Upper lobe of left lung (tissue), 6 donors: Measurements from ENCODE around the gene RAMP3. TPM values are rescaled to one million over a fixed set of nuclear protein-coding genes. Genes with fewer than 3 reads are reported as not detected.
A peak's percentile ranks its signal among the peaks of the same experiment; 100 is the strongest.

Experiments used
- ATAC-seq, 2 donors: fragments of 200-7000 bp; cut with Tn5 transposase; one replicate each; pipeline ENCODE4 v1.9.1; 2022; ENCODE audit warnings: mild to moderate bottlenecking in 2 of 2, moderate library complexity in 2 of 2; ENCODE audit not compliant: low FRiP score in 2 of 2
- DNase-seq, 2 donors: peaks; one replicate each; pipeline ENCODE4 v3.0.0-alpha.2; 2019 to 2020
- H3K27ac ChIP-seq, 4 donors: fragments of 200-600 bp; sonication (generic); one replicate each; pipeline ENCODE4 v1.5.1; 2016 to 2019
- H3K27me3 ChIP-seq, 4 donors: fragments of 200-600 bp; sonication (generic); one replicate each; pipeline ENCODE4 v1.5.1; 2017 to 2019
- H3K36me3 ChIP-seq, 4 donors: fragments of 200-600 bp; sonication (generic); one replicate each; pipeline ENCODE4 v1.5.1; 2016 to 2019
- H3K4me1 ChIP-seq, 4 donors: fragments of 200-600 bp; sonication (generic); one replicate each; pipeline ENCODE4 v1.5.1; 2018 to 2019
- H3K4me3 ChIP-seq, 4 donors: fragments of 200-600 bp; sonication (generic); one replicate each; pipeline ENCODE4 v1.5.1; 2017 to 2019; ENCODE audit warnings: mild to moderate bottlenecking in 2 of 4, moderate library complexity in 1 of 4
- H3K9me3 ChIP-seq, 4 donors: fragments of 200-600 bp; sonication (generic); one replicate each; pipeline ENCODE4 v1.5.1; 2018 to 2019
- CTCF ChIP-seq, 6 experiments: fragments of 450-650 bp in 4 of 6; fragments of 200-600 bp in 2 of 6; sonication (generic) in 2 of 6; IDR thresholded peaks; one replicate each; pipeline ENCODE4 v1.5.1; 2016 to 2019; ENCODE audit warnings: antibody characterized with exemption in 6 of 6
- EP300 ChIP-seq, 4 donors: sonication (generic); formaldehyde crosslinking; IDR thresholded peaks; one replicate each; pipeline ENCODE4 v1.5.1; 2017; ENCODE audit warnings: antibody characterized with exemption in 4 of 4, control low read depth in 2 of 4
- POLR2A ChIP-seq, 4 donors: fragments of 450-650 bp; IDR thresholded peaks; one replicate each; pipeline ENCODE4 v1.5.1; 2016 to 2017; ENCODE audit warnings: antibody characterized with exemption in 4 of 4, mild to moderate bottlenecking in 2 of 4
- POLR2AphosphoS5 ChIP-seq, 2 donors: sonication (generic); formaldehyde crosslinking; IDR thresholded peaks; one replicate each; pipeline ENCODE4 v1.5.1; 2017; ENCODE audit warnings: antibody characterized with exemption in 2 of 2
- WGBS, 2 donors: methylation state at CpG; one replicate each; pipeline ENCODE4 v1.1.5; 2017 to 2018; 5-methylcytosine and 5-hydroxymethylcytosine counted together
- total RNA-seq, 6 donors: library from RNA; depleted of rRNA in 4 of 6; stranded (reverse); fragments of >200 nt in 4 of 6; gene quantifications; one replicate each; pipeline versions ENCODE4 v1.1.0 to v1.2.1, GENCODE V29; 2016 to 2021
- donor health status: DM: no; HTN: no; CAD: no; lungs with moderate emphysema.
- donor health status: DM: no; HTN: yes; CAD: no; lungs with severe emphysema.

RAMP3 gene
- total RNA-seq, 6 donors from 2014 or later = 33.5 to 306 (median 88.1) TPM

- 72 to 78% methylated on average over 10 of the region's 10 CpGs for WGBS, 2 donors
- TF ChIP-seq POLR2A (IDR thresholded peaks at IDR 0.05) = no peak
- TF ChIP-seq POLR2AphosphoS5 (IDR thresholded peaks at IDR 0.05) = no peak
- TF ChIP-seq EP300 (IDR thresholded peaks at IDR 0.05) = no peak
- TF ChIP-seq CTCF (IDR thresholded peaks at IDR 0.05) = no peak
Measured at GRCh38 chr7:45138433-45139267, 18.9 kb upstream of the RAMP3 start.

GRCh38 chr7:45140827-45141226, 16.8 kb upstream of the RAMP3 start:
- Histone ChIP-seq H3K27ac (no peak overlapping the region), H3K27me3 (no peaks in the 10 kb centered on the region), H3K4me3 (no peak overlapping the region), H3K4me1 (no peaks in the 10 kb centered on the region), H3K36me3 (no peaks in the 10 kb centered on the region), H3K9me3 (no peaks in the 10 kb centered on the region)
- no peak for ATAC-seq
- DNase-seq = no peak
- TF ChIP-seq EP300 (IDR thresholded peaks at IDR 0.05) (no peak), CTCF (IDR thresholded peaks at IDR 0.05) (no peak), POLR2A (IDR thresholded peaks at IDR 0.05) (no peak), POLR2AphosphoS5 (IDR thresholded peaks at IDR 0.05) (no peak)
- 68 to 70% methylated on average over 4 of the region's 4 CpGs for WGBS, 2 donors

More at GRCh38 chr7:45138433-45139267, 18.9 kb upstream of the RAMP3 start:
- Histone ChIP-seq H3K27ac (no peak overlapping the region), H3K4me1 (no peaks in the 10 kb centered on the region), H3K36me3 (no peaks in the 10 kb centered on the region), H3K9me3 (no peaks in the 10 kb centered on the region), H3K27me3 (no peaks in the 10 kb centered on the region), H3K4me3 (no peak overlapping the region)
- ATAC-seq (no peak), DNase-seq (no peak)

- Histone ChIP-seq H3K36me3 (no peaks in the 10 kb centered on the region), H3K27ac (no peak overlapping the region), H3K9me3 (no peaks in the 10 kb centered on the region), H3K4me1 (no peaks in the 10 kb centered on the region), H3K27me3 (no peaks in the 10 kb centered on the region), H3K4me3 (no peak overlapping the region)
- 93 to 95% methylated on average over 4 of the region's 4 CpGs for WGBS, 2 donors
- ATAC-seq (no peak), DNase-seq (no peak)
- no peak for TF ChIP-seq CTCF (IDR thresholded peaks at IDR 0.05)
- TF ChIP-seq EP300 (IDR thresholded peaks at IDR 0.05) = no peak
Measured at GRCh38 chr7:45143616-45144015, 14.0 kb upstream of the RAMP3 start.

DNA sequence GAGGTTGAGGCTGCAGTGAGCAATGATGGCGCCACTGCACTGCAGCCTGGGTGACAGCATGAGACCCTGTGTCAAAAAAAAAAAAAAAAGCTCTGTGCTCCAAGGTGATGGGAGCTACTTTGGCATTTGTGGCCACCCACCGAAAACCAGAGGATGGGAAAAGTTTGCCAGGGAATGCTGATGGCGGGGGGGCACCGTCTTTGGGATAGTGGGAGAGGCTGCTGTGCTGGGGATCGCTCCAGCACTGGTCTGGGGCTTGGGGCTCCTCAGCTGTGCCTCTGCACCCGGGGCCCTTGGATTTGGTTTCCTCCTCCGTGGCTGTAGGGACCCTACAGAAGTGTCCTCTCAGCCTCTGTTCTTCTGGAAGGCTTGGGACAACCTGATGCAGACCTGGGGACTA, 11.7 kb upstream of the RAMP3 start:
- H3K9me3 ChIP-seq = no peaks in the 10 kb centered on the region
- H3K36me3 ChIP-seq = no peaks in the 10 kb centered on the region
- no peaks in the 10 kb centered on the region for H3K4me1 ChIP-seq
- H3K4me3 ChIP-seq = no peak overlapping the region
- no peak for DNase-seq
- WGBS, 2 donors = 86 to 89% methylated on average over 7 of the region's 7 CpGs
- peak in 1 of 2 donors; percentile 23 for ATAC-seq
- H3K27me3 ChIP-seq = no peaks in the 10 kb centered on the region
- no peak overlapping the region for H3K27ac ChIP-seq
- TF ChIP-seq EP300 (IDR thresholded peaks at IDR 0.05) (no peak), CTCF (IDR thresholded peaks at IDR 0.05) (no peak)
